Measurements from ENCODE around the gene PLCL1.

PLCL1 gene

GRCh38 chr2:198033626-198034025, 229.2 kb downstream of the PLCL1 start:
- no peak for TF ChIP-seq CTCF (IDR thresholded peaks at IDR 0.05; ENCODE audit: low read depth, low read length, missing control alignments)
- no peak for DNase-seq
- Histone ChIP-seq H3K27me3 (replicated peaks) (no peaks in the 10 kb centered on the region), H3K27ac (no peak overlapping the region), H3K36me3 (replicated peaks) (no peaks in the 10 kb centered on the region), H3K4me3 (ENCODE audit: low read depth, low read length) (no peak overlapping the region)
- in situ Hi-C loops (cut with HindIII; ENCODE audit: low pct_ligation_motif_present, low sequenced_read_pairs): no loop called here

- TF ChIP-seq CTCF (IDR thresholded peaks at IDR 0.05; ENCODE audit: low read depth, low read length, missing control alignments): no peak
- in situ Hi-C loops (cut with HindIII; ENCODE audit: low pct_ligation_motif_present, low sequenced_read_pairs): no loop called here
- Histone ChIP-seq H3K4me3 (ENCODE audit: low read depth, low read length) (no peak overlapping the region), H3K36me3 (replicated peaks) (no peaks in the 10 kb centered on the region), H3K27ac (no peak overlapping the region), H3K27me3 (replicated peaks) (no peaks in the 10 kb centered on the region)
- DNase-seq: no peak
These were observed 231.9 kb downstream of the PLCL1 start for GRCh38 chr2:198036029-198036879.

- no peak for TF ChIP-seq CTCF (IDR thresholded peaks at IDR 0.05; ENCODE audit: low read depth, low read length, missing control alignments)
- in situ Hi-C loops (cut with HindIII; ENCODE audit: low pct_ligation_motif_present, low sequenced_read_pairs): no loop called here
- H3K27ac ChIP-seq: no peak overlapping the region
- no peaks in the 10 kb centered on the region for H3K27me3 ChIP-seq (replicated peaks)
- no peak for DNase-seq
- H3K4me3 ChIP-seq (ENCODE audit: low read depth, low read length): no peak overlapping the region
- no peaks in the 10 kb centered on the region for H3K36me3 ChIP-seq (replicated peaks)
These were observed 236.4 kb downstream of the PLCL1 start for GRCh38 chr2:198040835-198041234.

- in situ Hi-C loops (cut with HindIII; ENCODE audit: low pct_ligation_motif_present, low sequenced_read_pairs): no loop called here
These were observed 237.8 kb downstream of the PLCL1 start for GRCh38 chr2:198042189-198042588.

GRCh38 chr2:198044777-198045176, 240.4 kb downstream of the PLCL1 start:
- no peak for TF ChIP-seq CTCF (IDR thresholded peaks at IDR 0.05; ENCODE audit: low read depth, low read length, missing control alignments)
- DNase-seq: no peak
- in situ Hi-C loops (cut with HindIII; ENCODE audit: low pct_ligation_motif_present, low sequenced_read_pairs): no loop called here
- no peaks in the 10 kb centered on the region for H3K27me3 ChIP-seq (replicated peaks)
- no peaks in the 10 kb centered on the region for H3K36me3 ChIP-seq (replicated peaks)
- no peak overlapping the region for H3K4me3 ChIP-seq (ENCODE audit: low read depth, low read length)
- H3K27ac ChIP-seq: no peak overlapping the region

More at GRCh38 chr2:198042189-198042588, 237.8 kb downstream of the PLCL1 start:
- Histone ChIP-seq H3K4me3 (ENCODE audit: low read depth, low read length) (no peak overlapping the region), H3K36me3 (replicated peaks) (no peaks in the 10 kb centered on the region), H3K27me3 (replicated peaks) (no peaks in the 10 kb centered on the region), H3K27ac (no peak overlapping the region)
- no peak for TF ChIP-seq CTCF (IDR thresholded peaks at IDR 0.05; ENCODE audit: low read depth, low read length, missing control alignments)
- DNase-seq: no peak

- Histone ChIP-seq H3K36me3 (replicated peaks) (no peaks in the 10 kb centered on the region), H3K27ac (no peak overlapping the region), H3K27me3 (replicated peaks) (no peaks in the 10 kb centered on the region), H3K4me3 (ENCODE audit: low read depth, low read length) (no peak overlapping the region)
- DNase-seq: no peak
- in situ Hi-C loops (cut with HindIII; ENCODE audit: low pct_ligation_motif_present, low sequenced_read_pairs): no loop called here
- no peak for TF ChIP-seq CTCF (IDR thresholded peaks at IDR 0.05; ENCODE audit: low read depth, low read length, missing control alignments)
These were observed 240.8 kb downstream of the PLCL1 start for GRCh38 chr2:198045227-198045626.
